Thoracic aorta (tissue), 2 donors: ENCODE results near the gene ADIPOR1. TPM values are rescaled to one million over a fixed set of nuclear protein-coding genes. Genes with fewer than 3 reads are reported as not detected.
"Not testable (repeated sequence)": the region's sequence is repeated elsewhere in the genome, so short reads cannot be mapped to it uniquely, and the experiment has no call there.

Experiments
- ATAC-seq: fragments of 150-250 bp; one replicate; pipeline ENCODE4 v1.8.0; 2017; ENCODE audit warnings: low read depth; ENCODE audit not compliant: insufficient number of reproducible peaks, low FRiP score
- DNase-seq: peaks from one replicate; pipeline ENCODE4 v3.0.0-alpha.2; 2020; ENCODE audit warnings: low spot score
- H3K27ac ChIP-seq, 2 donors: fragments of 200-600 bp; sonication (generic); 1 replicate in 1 of 2; 2 replicates in 1 of 2; pipeline ENCODE4 v1.5.1; 2016; ENCODE audit warnings: mild to moderate bottlenecking in 2 of 2, moderate library complexity in 2 of 2
- H3K27me3 ChIP-seq: fragments of 200-600 bp; sonication (generic); replicated peaks from 2 replicates; pipeline ENCODE4 v1.6.0; 2016; ENCODE audit warnings: mild to moderate bottlenecking; ENCODE audit not compliant: insufficient read depth
- H3K36me3 ChIP-seq: fragments of 200-600 bp; sonication (generic); one replicate; pipeline ENCODE4 v1.5.1; 2016
- H3K4me1 ChIP-seq, 2 donors: fragments of 200-600 bp; sonication (generic); 1 replicate in 1 of 2; 2 replicates in 1 of 2; pipeline versions ENCODE4 v1.5.1 to v1.6.0; 2016; ENCODE audit warnings: low read depth in 2 of 2, mild to moderate bottlenecking in 1 of 2; ENCODE audit not compliant: control insufficient read depth in 1 of 2
- H3K4me3 ChIP-seq: fragments of 200-600 bp; sonication (generic); 2 replicates; pipeline ENCODE4 v1.5.1; 2016; ENCODE audit warnings: mild to moderate bottlenecking
- H3K9me3 ChIP-seq: fragments of 200-600 bp; sonication (generic); 2 replicates; pipeline ENCODE4 v1.5.1; 2016
- total RNA-seq, 2 donors: library from RNA; depleted of rRNA; stranded (reverse); fragments of >200 nt; gene quantifications; one replicate each; pipeline versions ENCODE4 v1.1.0 to v1.2.3, GENCODE V29; 2016
- TF ChIP-seq, protein P1 (sequence below): fragments of 200-600 bp; sonication (generic); IDR thresholded peaks from one replicate; pipeline ENCODE4 v1.5.1; 2019; ENCODE audit warnings: antibody characterized with exemption

The ADIPOR1 gene
- total RNA-seq, 2 donors from 2014 or later: 91.8 to 98.6 TPM

DNA sequence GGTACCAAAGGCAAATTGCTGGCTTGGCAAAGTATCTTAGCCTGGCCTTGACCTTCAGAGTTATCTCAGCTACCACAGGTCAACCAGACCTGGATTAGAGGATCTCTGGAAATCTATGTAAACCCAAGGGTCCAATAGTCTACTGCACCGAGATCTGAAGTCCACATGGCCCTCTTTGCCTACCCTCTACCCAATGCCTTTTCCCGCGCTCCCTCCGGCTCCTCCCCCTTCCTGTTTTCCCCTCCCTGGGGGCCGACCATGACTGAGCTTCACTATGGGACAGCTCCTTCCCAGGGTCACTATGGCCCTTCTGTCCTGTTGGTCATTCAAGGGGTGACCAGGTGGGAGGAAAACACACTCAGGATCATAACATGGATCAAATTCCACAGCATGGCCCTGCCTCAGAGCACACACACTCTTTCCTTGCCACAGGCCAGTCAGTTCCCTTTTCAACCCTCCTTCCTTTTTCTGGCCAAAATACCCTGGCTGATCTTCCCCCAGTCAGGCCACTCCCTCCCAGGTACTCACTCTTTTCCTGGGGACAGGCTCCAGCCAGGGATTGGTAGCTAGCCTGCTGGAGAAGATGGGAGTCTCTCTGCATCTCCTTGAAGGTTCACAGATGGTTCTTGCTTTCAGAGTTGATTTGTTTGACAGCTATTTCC is 29.9 kb upstream of the ADIPOR1 start:
- ATAC-seq (no peak), DNase-seq (no peak)
- H3K4me3 ChIP-seq: no peak overlapping the region
- no peaks in the 10 kb centered on the region for H3K27me3 ChIP-seq
- no peak overlapping the region for H3K27ac ChIP-seq
- TF ChIP-seq, protein P1, sequence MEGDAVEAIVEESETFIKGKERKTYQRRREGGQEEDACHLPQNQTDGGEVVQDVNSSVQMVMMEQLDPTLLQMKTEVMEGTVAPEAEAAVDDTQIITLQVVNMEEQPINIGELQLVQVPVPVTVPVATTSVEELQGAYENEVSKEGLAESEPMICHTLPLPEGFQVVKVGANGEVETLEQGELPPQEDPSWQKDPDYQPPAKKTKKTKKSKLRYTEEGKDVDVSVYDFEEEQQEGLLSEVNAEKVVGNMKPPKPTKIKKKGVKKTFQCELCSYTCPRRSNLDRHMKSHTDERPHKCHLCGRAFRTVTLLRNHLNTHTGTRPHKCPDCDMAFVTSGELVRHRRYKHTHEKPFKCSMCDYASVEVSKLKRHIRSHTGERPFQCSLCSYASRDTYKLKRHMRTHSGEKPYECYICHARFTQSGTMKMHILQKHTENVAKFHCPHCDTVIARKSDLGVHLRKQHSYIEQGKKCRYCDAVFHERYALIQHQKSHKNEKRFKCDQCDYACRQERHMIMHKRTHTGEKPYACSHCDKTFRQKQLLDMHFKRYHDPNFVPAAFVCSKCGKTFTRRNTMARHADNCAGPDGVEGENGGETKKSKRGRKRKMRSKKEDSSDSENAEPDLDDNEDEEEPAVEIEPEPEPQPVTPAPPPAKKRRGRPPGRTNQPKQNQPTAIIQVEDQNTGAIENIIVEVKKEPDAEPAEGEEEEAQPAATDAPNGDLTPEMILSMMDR: no peak
- no peaks in the 10 kb centered on the region for H3K36me3 ChIP-seq
- no peaks in the 10 kb centered on the region for H3K9me3 ChIP-seq
- no peaks in the 10 kb centered on the region for H3K4me1 ChIP-seq

DNA sequence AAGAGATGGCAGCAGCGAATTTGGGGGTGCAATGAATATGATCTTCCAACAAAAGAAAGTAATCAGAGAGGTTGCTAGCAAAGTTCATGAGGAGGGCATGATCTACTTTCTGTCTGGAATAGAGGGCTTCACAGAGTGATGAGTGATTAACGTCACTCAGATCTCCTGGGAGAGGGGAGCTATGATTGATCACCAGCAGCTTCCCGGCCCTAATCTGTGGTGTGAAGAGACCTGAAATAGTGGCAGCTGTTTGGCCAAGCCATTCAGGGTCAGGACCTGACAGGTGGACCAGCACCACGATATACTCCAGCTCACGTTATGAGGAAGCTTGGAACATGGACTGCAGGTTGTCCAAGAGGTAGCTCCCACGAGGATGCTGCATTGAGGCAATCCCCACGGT is 29.1 kb upstream of the ADIPOR1 start:
- Histone ChIP-seq H3K27me3 (no peaks in the 10 kb centered on the region), H3K27ac (no peak overlapping the region), H3K4me1 (no peaks in the 10 kb centered on the region), H3K9me3 (no peaks in the 10 kb centered on the region), H3K4me3 (no peak overlapping the region), H3K36me3 (no peaks in the 10 kb centered on the region)
- TF ChIP-seq, protein P1: no peak
- no peak for ATAC-seq
- no peak for DNase-seq

GRCh38 chr1:202986120-202986519 is 28.0 kb upstream of the ADIPOR1 start:
- H3K9me3 ChIP-seq, H3K36me3 ChIP-seq, H3K27me3 ChIP-seq, H3K4me1 ChIP-seq, H3K27ac ChIP-seq, DNase-seq, ATAC-seq, H3K4me3 ChIP-seq: not testable (repeated sequence)

- H3K27ac ChIP-seq: no peak overlapping the region
- H3K27me3 ChIP-seq: no peaks in the 10 kb centered on the region
- no peak overlapping the region for H3K4me3 ChIP-seq
- TF ChIP-seq, protein P1: no peak
- no peaks in the 10 kb centered on the region for H3K9me3 ChIP-seq
- no peak for ATAC-seq
- no peaks in the 10 kb centered on the region for H3K36me3 ChIP-seq
- no peak for DNase-seq
- H3K4me1 ChIP-seq: no peaks in the 10 kb centered on the region
Measured at GRCh38 chr1:202982715-202983430, 24.8 kb upstream of the ADIPOR1 start.

DNA sequence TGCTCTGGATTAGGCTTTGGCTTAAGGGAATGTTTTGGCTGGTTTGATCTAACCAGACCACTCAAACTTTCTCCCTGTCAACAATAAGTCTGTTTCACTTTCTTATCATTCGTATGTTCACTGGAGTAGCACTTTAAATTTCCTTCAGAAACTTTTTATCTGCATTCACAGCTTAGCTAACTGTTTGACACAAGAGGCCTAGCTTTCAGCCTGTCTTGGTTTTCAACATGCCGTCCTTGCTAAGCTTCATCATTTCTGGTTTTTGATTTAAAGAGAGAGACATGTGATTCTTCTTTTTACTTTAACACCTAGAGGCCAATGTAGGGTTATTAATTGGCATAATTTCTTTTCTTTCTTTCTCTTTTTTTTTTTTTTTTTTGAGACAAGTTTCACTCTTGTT is 23.8 kb upstream of the ADIPOR1 start:
- Histone ChIP-seq H3K4me3 (no peak overlapping the region), H3K27ac (no peak overlapping the region), H3K4me1 (no peaks in the 10 kb centered on the region), H3K9me3 (no peaks in the 10 kb centered on the region), H3K27me3 (no peaks in the 10 kb centered on the region), H3K36me3 (no peaks in the 10 kb centered on the region)
- TF ChIP-seq, protein P1: no peak
- no peak for ATAC-seq
- DNase-seq: no peak
